HEK293 (cell line): ENCODE measurements around the gene DBX2.

Experiments
- CTCF ChIA-PET: fragments of 350-600 bp; formaldehyde crosslinking; extraction: SDS; loops from one replicate; lab custom pipeline; 2021; ENCODE audit warnings: antibody characterized with exemption; lab: Yijun Ruan, JAX
- POLR2A ChIA-PET: fragments of 300-600 bp; formaldehyde crosslinking; extraction: SDS; loops from one replicate; lab custom pipeline; 2020; ENCODE audit warnings: antibody characterized with exemption, inconsistent platforms; lab: Yijun Ruan, JAX
- H3K27ac ChIP-seq: fragments of 200-500 bp; sonication (Bioruptor generic); 2 replicates; pipeline ENCODE4 v1.5.1; 2014; ENCODE audit warnings: low read depth, low read length, control low read depth, inconsistent platforms; ENCODE audit errors: extremely low read depth
- H3K36me3 ChIP-seq, 2 experiments: fragments of 200-500 bp in 1 of 2; sonication (Bioruptor generic) in 1 of 2; 1 replicate in 1 of 2; 2 replicates in 1 of 2; pipeline ENCODE4 v1.5.1; 2014 to 2017; ENCODE audit warnings: inconsistent platforms in 2 of 2, low read length in 2 of 2; ENCODE audit not compliant: control insufficient read depth in 2 of 2, insufficient read depth in 1 of 2
- H3K4me1 ChIP-seq: fragments of 200-500 bp; sonication (Bioruptor generic); 2 replicates; pipeline ENCODE4 v1.5.1; 2014; ENCODE audit warnings: mild to moderate bottlenecking, low read length, inconsistent platforms; ENCODE audit not compliant: control insufficient read depth, insufficient read depth
- H3K4me3 ChIP-seq: 2 replicates; pipeline ENCODE4 v1.5.1; 2011; ENCODE audit warnings: low read depth, mild to moderate bottlenecking, control low read depth, low read length, moderate library complexity
- H3K9me3 ChIP-seq: fragments of 200-500 bp; sonication (Bioruptor generic); 2 replicates; pipeline ENCODE4 v1.5.1; 2014; ENCODE audit warnings: low read depth, low read length, inconsistent platforms; ENCODE audit not compliant: control insufficient read depth, insufficient read depth
- MYNN ChIP-seq: fragments of 450-650 bp; formaldehyde crosslinking; IDR thresholded peaks from 2 replicates; pipeline ENCODE4 v1.5.1; 2016; ENCODE audit warnings: missing biosample characterization, missing genetic modification characterization, borderline replicate concordance
- RBAK ChIP-seq: fragments of 450-650 bp; formaldehyde crosslinking; IDR thresholded peaks from 2 replicates; pipeline ENCODE4 v1.5.1; 2016; ENCODE audit warnings: missing biosample characterization, missing genetic modification characterization
- SALL2 ChIP-seq: fragments of 450-650 bp; formaldehyde crosslinking; IDR thresholded peaks from 2 replicates; pipeline ENCODE4 v1.5.0; 2017; ENCODE audit warnings: missing biosample characterization, mild to moderate bottlenecking, missing genetic modification characterization, borderline replicate concordance
- ZBTB1 ChIP-seq: fragments of 450-650 bp; formaldehyde crosslinking; IDR thresholded peaks from 2 replicates; pipeline ENCODE4 v1.5.1; 2016; ENCODE audit warnings: missing biosample characterization, missing genetic modification characterization
- ZBTB8A ChIP-seq: fragments of 450-650 bp; formaldehyde crosslinking; IDR thresholded peaks from 2 replicates; pipeline ENCODE4 v1.5.1; 2016; ENCODE audit warnings: missing biosample characterization, missing genetic modification characterization
- ZFHX2 ChIP-seq: fragments of 450-650 bp; formaldehyde crosslinking; conservative IDR thresholded peaks from 2 replicates; pipeline ENCODE4 v1.5.1; 2016; ENCODE audit warnings: missing biosample characterization, missing genetic modification characterization
- ZNF266 ChIP-seq: fragments of 450-650 bp; formaldehyde crosslinking; IDR thresholded peaks from 2 replicates; pipeline ENCODE4 v1.5.1; 2016; ENCODE audit warnings: missing biosample characterization, missing genetic modification characterization, low read depth
- ZNF350 ChIP-seq: fragments of 450-650 bp; formaldehyde crosslinking; IDR thresholded peaks from 2 replicates; pipeline ENCODE4 v1.5.0; 2017; ENCODE audit warnings: missing biosample characterization, mild to moderate bottlenecking, missing genetic modification characterization
- ZNF394 ChIP-seq: fragments of 450-650 bp; formaldehyde crosslinking; IDR thresholded peaks from 2 replicates; pipeline ENCODE4 v1.5.1; 2016; ENCODE audit warnings: missing biosample characterization, missing genetic modification characterization, mild to moderate bottlenecking, moderate library complexity, borderline replicate concordance
- ZNF530 ChIP-seq: fragments of 450-650 bp; formaldehyde crosslinking; IDR thresholded peaks from 2 replicates; pipeline ENCODE4 v1.5.1; 2016; ENCODE audit warnings: low read depth, missing biosample characterization, missing genetic modification characterization
- ZNF677 ChIP-seq: fragments of 450-650 bp; IDR thresholded peaks from 2 replicates; pipeline ENCODE4 v1.5.0; 2018; ENCODE audit warnings: missing biosample characterization, mild to moderate bottlenecking, missing genetic modification characterization, moderate library complexity
- TF ChIP-seq, protein P1 (sequence below): fragments of 450-650 bp; formaldehyde crosslinking; IDR thresholded peaks from 2 replicates; pipeline ENCODE4 v1.5.1; 2016; ENCODE audit warnings: missing biosample characterization, missing genetic modification characterization
- TF ChIP-seq, protein P2 (sequence below): fragments of 450-650 bp; formaldehyde crosslinking; IDR thresholded peaks from 2 replicates; pipeline ENCODE4 v1.5.1; 2016; ENCODE audit warnings: missing biosample characterization, missing genetic modification characterization, borderline replicate concordance
- TF ChIP-seq, protein P3 (sequence below): fragments of 450-650 bp; formaldehyde crosslinking; IDR thresholded peaks from 2 replicates; pipeline ENCODE4 v1.5.1; 2017; ENCODE audit warnings: missing biosample characterization, missing genetic modification characterization
- TF ChIP-seq, protein P4 (sequence below): fragments of 450-650 bp; formaldehyde crosslinking; IDR thresholded peaks from 2 replicates; pipeline ENCODE4 v1.5.1; 2016; ENCODE audit warnings: missing biosample characterization, missing genetic modification characterization

DBX2 gene

DNA sequence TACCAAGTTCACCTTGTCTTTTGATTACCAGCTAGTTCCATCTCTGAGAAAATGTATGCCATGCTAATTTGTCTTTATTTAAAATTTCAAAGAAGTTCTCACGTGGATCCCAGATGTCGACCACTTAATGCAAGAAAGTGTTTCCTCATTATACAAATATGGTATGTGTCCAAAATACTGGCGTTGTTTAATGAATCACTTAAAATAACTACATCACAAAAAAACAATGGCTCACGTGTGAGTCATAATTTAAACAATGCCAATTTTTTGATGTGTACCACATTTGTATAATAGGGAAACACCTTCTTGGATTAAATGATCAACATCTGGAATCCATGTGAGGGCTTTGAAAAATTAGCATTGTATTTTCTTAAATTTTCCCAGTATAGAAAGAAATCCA lies 40.8 kb downstream of the DBX2 start (continued):
- TF ChIP-seq, protein P1, sequence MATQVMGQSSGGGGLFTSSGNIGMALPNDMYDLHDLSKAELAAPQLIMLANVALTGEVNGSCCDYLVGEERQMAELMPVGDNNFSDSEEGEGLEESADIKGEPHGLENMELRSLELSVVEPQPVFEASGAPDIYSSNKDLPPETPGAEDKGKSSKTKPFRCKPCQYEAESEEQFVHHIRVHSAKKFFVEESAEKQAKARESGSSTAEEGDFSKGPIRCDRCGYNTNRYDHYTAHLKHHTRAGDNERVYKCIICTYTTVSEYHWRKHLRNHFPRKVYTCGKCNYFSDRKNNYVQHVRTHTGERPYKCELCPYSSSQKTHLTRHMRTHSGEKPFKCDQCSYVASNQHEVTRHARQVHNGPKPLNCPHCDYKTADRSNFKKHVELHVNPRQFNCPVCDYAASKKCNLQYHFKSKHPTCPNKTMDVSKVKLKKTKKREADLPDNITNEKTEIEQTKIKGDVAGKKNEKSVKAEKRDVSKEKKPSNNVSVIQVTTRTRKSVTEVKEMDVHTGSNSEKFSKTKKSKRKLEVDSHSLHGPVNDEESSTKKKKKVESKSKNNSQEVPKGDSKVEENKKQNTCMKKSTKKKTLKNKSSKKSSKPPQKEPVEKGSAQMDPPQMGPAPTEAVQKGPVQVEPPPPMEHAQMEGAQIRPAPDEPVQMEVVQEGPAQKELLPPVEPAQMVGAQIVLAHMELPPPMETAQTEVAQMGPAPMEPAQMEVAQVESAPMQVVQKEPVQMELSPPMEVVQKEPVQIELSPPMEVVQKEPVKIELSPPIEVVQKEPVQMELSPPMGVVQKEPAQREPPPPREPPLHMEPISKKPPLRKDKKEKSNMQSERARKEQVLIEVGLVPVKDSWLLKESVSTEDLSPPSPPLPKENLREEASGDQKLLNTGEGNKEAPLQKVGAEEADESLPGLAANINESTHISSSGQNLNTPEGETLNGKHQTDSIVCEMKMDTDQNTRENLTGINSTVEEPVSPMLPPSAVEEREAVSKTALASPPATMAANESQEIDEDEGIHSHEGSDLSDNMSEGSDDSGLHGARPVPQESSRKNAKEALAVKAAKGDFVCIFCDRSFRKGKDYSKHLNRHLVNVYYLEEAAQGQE (tag by site-specific recombination), result no peak
- TF ChIP-seq ZNF677 (tag by site-specific recombination) (no peak), ZNF266 (tag by site-specific recombination) (no peak), ZBTB8A (tag by site-specific recombination) (no peak)

DNA sequence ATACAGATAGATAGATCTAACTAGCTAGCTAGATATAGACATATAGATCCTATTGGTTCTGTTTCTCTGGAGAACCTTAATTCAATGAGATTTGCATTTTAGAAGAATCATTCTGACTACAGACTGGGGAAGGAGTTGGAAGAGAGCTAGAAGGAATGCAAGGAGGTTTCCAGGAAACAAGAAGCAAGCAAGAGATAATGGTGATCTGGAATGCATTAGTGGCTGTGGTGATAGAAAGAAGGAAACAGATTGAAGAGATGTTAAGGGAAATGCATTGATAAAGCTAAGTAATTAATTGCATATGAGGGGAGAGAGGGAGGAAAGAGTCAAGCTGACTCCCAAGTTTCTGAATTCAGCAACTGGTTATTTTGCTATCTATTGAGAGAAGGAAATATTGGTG lies 42.7 kb downstream of the DBX2 start:
- Histone ChIP-seq H3K4me1 (no peaks in the 10 kb centered on the region), H3K36me3 (no peaks in the 10 kb centered on the region), H3K4me3 (no peak overlapping the region), H3K27ac (no peak overlapping the region), H3K9me3 (no peaks in the 10 kb centered on the region)
- TF ChIP-seq ZNF394 (no peak), ZNF530 (no peak), ZFHX2 (tag by site-specific recombination) (no peak), RBAK (tag by site-specific recombination) (no peak), ZNF350 (no peak), ZBTB1 (tag by site-specific recombination) (no peak), MYNN (tag by site-specific recombination) (no peak), SALL2 (no peak)
- TF ChIP-seq, protein P2, sequence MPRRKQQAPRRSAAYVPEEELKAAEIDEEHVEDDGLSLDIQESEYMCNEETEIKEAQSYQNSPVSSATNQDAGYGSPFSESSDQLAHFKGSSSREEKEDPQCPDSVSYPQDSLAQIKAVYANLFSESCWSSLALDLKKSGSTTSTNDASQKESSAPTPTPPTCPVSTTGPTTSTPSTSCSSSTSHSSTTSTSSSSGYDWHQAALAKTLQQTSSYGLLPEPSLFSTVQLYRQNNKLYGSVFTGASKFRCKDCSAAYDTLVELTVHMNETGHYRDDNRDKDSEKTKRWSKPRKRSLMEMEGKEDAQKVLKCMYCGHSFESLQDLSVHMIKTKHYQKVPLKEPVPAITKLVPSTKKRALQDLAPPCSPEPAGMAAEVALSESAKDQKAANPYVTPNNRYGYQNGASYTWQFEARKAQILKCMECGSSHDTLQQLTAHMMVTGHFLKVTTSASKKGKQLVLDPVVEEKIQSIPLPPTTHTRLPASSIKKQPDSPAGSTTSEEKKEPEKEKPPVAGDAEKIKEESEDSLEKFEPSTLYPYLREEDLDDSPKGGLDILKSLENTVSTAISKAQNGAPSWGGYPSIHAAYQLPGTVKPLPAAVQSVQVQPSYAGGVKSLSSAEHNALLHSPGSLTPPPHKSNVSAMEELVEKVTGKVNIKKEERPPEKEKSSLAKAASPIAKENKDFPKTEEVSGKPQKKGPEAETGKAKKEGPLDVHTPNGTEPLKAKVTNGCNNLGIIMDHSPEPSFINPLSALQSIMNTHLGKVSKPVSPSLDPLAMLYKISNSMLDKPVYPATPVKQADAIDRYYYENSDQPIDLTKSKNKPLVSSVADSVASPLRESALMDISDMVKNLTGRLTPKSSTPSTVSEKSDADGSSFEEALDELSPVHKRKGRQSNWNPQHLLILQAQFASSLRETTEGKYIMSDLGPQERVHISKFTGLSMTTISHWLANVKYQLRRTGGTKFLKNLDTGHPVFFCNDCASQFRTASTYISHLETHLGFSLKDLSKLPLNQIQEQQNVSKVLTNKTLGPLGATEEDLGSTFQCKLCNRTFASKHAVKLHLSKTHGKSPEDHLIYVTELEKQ (tag by site-specific recombination), result no peak
- TF ChIP-seq, protein P3, sequence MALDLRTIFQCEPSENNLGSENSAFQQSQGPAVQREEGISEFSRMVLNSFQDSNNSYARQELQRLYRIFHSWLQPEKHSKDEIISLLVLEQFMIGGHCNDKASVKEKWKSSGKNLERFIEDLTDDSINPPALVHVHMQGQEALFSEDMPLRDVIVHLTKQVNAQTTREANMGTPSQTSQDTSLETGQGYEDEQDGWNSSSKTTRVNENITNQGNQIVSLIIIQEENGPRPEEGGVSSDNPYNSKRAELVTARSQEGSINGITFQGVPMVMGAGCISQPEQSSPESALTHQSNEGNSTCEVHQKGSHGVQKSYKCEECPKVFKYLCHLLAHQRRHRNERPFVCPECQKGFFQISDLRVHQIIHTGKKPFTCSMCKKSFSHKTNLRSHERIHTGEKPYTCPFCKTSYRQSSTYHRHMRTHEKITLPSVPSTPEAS (tag by site-specific recombination), result no peak
- TF ChIP-seq, protein P4, sequence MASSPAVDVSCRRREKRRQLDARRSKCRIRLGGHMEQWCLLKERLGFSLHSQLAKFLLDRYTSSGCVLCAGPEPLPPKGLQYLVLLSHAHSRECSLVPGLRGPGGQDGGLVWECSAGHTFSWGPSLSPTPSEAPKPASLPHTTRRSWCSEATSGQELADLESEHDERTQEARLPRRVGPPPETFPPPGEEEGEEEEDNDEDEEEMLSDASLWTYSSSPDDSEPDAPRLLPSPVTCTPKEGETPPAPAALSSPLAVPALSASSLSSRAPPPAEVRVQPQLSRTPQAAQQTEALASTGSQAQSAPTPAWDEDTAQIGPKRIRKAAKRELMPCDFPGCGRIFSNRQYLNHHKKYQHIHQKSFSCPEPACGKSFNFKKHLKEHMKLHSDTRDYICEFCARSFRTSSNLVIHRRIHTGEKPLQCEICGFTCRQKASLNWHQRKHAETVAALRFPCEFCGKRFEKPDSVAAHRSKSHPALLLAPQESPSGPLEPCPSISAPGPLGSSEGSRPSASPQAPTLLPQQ (tag by site-specific recombination), result no peak
- POLR2A ChIA-PET, result no interaction called here
- CTCF ChIA-PET, result no interaction called here
